Glomerular endothelial cell (primary cell): Measurements from ENCODE around the gene SLC22A4. TPM values are rescaled to one million over a fixed set of nuclear protein-coding genes. Genes with fewer than 3 reads are reported as not detected.

ENCODE experiments used
- DNase-seq: peaks from one replicate; pipeline ENCODE4 v3.0.0-alpha.2; 2011; ENCODE audit warnings: low read depth, low spot score; ENCODE audit errors: extremely low read depth
- total RNA-seq: library from RNA; depleted of rRNA; stranded (reverse); fragments of >200 nt; gene quantifications from 2 replicates; pipeline ENCODE4 v1.2.3, GENCODE V29; 2015

SLC22A4 gene
- total RNA-seq, 1 donor from 2014 or later = 12.0 TPM

- no peak for DNase-seq
These were observed 3.2 kb downstream of the SLC22A4 start for GRCh38 chr5:132297211-132297940.

- DNase-seq = no peak
These were observed 4.4 kb downstream of the SLC22A4 start for GRCh38 chr5:132298298-132299212.

GRCh38 chr5:132299917-132300316 lies 5.7 kb downstream of the SLC22A4 start:
- DNase-seq = no peak

- DNase-seq = no peak
These were observed 6.6 kb downstream of the SLC22A4 start for GRCh38 chr5:132300577-132301343.

GRCh38 chr5:132301344-132302271 lies 7.4 kb downstream of the SLC22A4 start:
- DNase-seq = no peak

GRCh38 chr5:132302413-132302812 lies 8.2 kb downstream of the SLC22A4 start:
- no peak for DNase-seq

- no peak for DNase-seq
These were observed 9.4 kb downstream of the SLC22A4 start for GRCh38 chr5:132303589-132303988.

- no peak for DNase-seq
These were observed 11.2 kb downstream of the SLC22A4 start for GRCh38 chr5:132305420-132305819.

- no peak for DNase-seq
These were observed 14.5 kb downstream of the SLC22A4 start for GRCh38 chr5:132308701-132309100.

- DNase-seq = no peak
These were observed 15.5 kb downstream of the SLC22A4 start for GRCh38 chr5:132309679-132310078.

- DNase-seq = no peak
These were observed 16.1 kb downstream of the SLC22A4 start for GRCh38 chr5:132310141-132310834.

GRCh38 chr5:132313366-132313765 lies 19.2 kb downstream of the SLC22A4 start:
- no peak for DNase-seq

- DNase-seq = no peak
These were observed 19.8 kb downstream of the SLC22A4 start for GRCh38 chr5:132313961-132314432.

- no peak for DNase-seq
These were observed 21.4 kb downstream of the SLC22A4 start for GRCh38 chr5:132315529-132316067.

GRCh38 chr5:132319975-132320374 lies 25.8 kb downstream of the SLC22A4 start:
- no peak for DNase-seq

GRCh38 chr5:132321109-132321721 lies 27.0 kb downstream of the SLC22A4 start:
- DNase-seq = no peak

GRCh38 chr5:132322266-132322665 lies 28.1 kb downstream of the SLC22A4 start:
- no peak for DNase-seq

GRCh38 chr5:132323202-132323601 lies 29.0 kb downstream of the SLC22A4 start:
- no peak for DNase-seq

GRCh38 chr5:132325691-132326090 lies 31.5 kb downstream of the SLC22A4 start:
- no peak for DNase-seq
